ENCODE measurements around the gene EEFSEC.

The EEFSEC gene

DNA sequence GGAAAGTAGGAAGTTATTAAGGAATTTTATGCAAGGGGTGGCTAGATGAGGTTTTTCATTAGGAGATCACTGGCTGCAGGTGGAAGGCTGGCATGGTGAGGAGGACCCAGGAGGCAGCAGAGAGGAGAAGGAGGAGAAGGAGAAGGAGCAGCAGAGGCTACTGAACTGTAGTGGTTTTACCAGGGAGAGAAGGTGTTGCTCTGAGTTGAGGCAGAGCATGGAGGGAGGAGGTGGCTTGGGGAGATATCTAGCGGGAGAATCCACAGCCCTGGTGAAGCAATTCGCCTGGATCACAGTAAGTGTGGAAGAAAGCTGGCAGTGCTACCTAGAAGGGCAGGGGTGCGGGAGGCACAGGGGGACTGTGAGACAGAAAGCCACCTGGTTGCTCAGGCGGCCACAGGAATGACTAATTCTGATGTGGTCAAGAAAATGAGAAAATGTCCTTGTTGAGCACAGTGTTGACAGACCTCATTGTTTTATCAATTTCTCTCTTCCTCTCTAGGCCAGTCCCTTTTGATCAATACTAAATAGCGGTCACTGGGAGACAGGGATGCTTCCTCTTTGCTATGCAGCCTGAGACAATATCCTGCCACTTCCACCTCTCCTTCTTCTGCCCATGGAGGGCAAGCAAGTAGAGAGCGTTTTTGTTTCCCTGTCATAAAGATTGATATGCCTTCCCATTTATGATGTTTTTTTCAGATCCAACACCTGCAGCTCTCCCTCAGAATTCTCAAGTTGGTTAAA, 94.6 kb downstream of the EEFSEC start:
- no peak overlapping the region for H2AFZ ChIP-seq (ENCODE audit: low read depth, low read length)
- no peaks in the 10 kb centered on the region for H3K4me1 ChIP-seq (ENCODE audit: low read length)
- H3K9me3 ChIP-seq (ENCODE audit: insufficient read depth, low read length), result no peaks in the 10 kb centered on the region
- no peak for TF ChIP-seq EZH2phosphoT487 (IDR thresholded peaks at IDR 0.05; ENCODE audit: low read depth)
- TF ChIP-seq, protein P1, sequence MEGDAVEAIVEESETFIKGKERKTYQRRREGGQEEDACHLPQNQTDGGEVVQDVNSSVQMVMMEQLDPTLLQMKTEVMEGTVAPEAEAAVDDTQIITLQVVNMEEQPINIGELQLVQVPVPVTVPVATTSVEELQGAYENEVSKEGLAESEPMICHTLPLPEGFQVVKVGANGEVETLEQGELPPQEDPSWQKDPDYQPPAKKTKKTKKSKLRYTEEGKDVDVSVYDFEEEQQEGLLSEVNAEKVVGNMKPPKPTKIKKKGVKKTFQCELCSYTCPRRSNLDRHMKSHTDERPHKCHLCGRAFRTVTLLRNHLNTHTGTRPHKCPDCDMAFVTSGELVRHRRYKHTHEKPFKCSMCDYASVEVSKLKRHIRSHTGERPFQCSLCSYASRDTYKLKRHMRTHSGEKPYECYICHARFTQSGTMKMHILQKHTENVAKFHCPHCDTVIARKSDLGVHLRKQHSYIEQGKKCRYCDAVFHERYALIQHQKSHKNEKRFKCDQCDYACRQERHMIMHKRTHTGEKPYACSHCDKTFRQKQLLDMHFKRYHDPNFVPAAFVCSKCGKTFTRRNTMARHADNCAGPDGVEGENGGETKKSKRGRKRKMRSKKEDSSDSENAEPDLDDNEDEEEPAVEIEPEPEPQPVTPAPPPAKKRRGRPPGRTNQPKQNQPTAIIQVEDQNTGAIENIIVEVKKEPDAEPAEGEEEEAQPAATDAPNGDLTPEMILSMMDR (IDR thresholded peaks at IDR 0.05; ENCODE audit: low read depth, low read length), result no peak
- no peaks in the 10 kb centered on the region; the same call in 1 of the 2 replicates for H4K20me1 ChIP-seq (ENCODE audit: insufficient read depth, low read length)
- H3K27ac ChIP-seq (ENCODE audit: low read length), result no peak overlapping the region
- no peaks in the 10 kb centered on the region for H3K79me2 ChIP-seq (ENCODE audit: low read length)
- no peak overlapping the region for H3K9ac ChIP-seq (ENCODE audit: low read length)
- H3K27me3 ChIP-seq (ENCODE audit: low read depth, low read length), result no peaks in the 10 kb centered on the region
- peaks cover 7% of the 10 kb centered on the region for H3K36me3 ChIP-seq (replicated peaks; ENCODE audit: low read depth, low read length)
- H3K4me2 ChIP-seq (ENCODE audit: low read length), result no peak overlapping the region
- H3K4me3 ChIP-seq (ENCODE audit: low read length), result no peak overlapping the region

DNA sequence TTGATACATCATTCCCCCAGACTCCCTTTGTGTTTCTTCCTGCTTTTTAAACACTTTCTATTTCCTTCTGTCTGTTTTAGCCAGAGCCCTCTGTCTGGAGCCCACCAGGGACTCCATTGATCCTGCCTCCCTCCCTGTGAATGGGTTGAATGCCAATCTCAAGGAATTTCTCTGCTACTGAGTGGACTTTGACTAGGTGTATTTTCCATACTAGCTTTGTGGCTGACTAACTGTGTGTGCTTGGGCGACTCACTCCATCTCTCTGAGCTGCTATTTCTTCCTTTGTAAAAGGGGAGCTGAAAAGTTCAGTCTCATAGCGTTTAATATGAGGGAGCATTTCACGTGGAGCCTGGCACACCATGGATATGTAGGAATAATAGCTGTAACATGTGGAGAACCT, 98.8 kb downstream of the EEFSEC start:
- Histone ChIP-seq H3K9me3 (ENCODE audit: insufficient read depth, low read length) (no peaks in the 10 kb centered on the region), H3K27me3 (ENCODE audit: low read depth, low read length) (no peaks in the 10 kb centered on the region), H3K79me2 (ENCODE audit: low read length) (no peaks in the 10 kb centered on the region), H3K4me3 (ENCODE audit: low read length) (no peak overlapping the region), H2AFZ (ENCODE audit: low read depth, low read length) (no peak overlapping the region), H3K36me3 (replicated peaks; ENCODE audit: low read depth, low read length) (peaks cover 6% of the 10 kb centered on the region), H3K4me2 (ENCODE audit: low read length) (no peak overlapping the region), H3K4me1 (ENCODE audit: low read length) (no peaks in the 10 kb centered on the region), H3K27ac (ENCODE audit: low read length) (no peak overlapping the region), H4K20me1 (ENCODE audit: insufficient read depth, low read length) (no peaks in the 10 kb centered on the region), H3K9ac (ENCODE audit: low read length) (no peak overlapping the region)
- TF ChIP-seq, protein P1 (IDR thresholded peaks at IDR 0.05; ENCODE audit: low read depth, low read length), result no peak
- TF ChIP-seq EZH2phosphoT487 (IDR thresholded peaks at IDR 0.05; ENCODE audit: low read depth), result no peak

- Histone ChIP-seq H3K9me3 (ENCODE audit: insufficient read depth, low read length) (no peaks in the 10 kb centered on the region), H3K9ac (ENCODE audit: low read length) (no peak overlapping the region), H3K27ac (ENCODE audit: low read length) (no peak overlapping the region), H4K20me1 (ENCODE audit: insufficient read depth, low read length) (no peaks in the 10 kb centered on the region), H3K4me3 (ENCODE audit: low read length) (no peak overlapping the region), H3K4me2 (ENCODE audit: low read length) (no peak overlapping the region), H2AFZ (ENCODE audit: low read depth, low read length) (no peak overlapping the region), H3K36me3 (replicated peaks; ENCODE audit: low read depth, low read length) (peaks cover 1% of the 10 kb centered on the region), H3K4me1 (ENCODE audit: low read length) (no peaks in the 10 kb centered on the region), H3K27me3 (ENCODE audit: low read depth, low read length) (no peaks in the 10 kb centered on the region), H3K79me2 (ENCODE audit: low read length) (no peaks in the 10 kb centered on the region)
- TF ChIP-seq EZH2phosphoT487 (IDR thresholded peaks at IDR 0.05; ENCODE audit: low read depth), result no peak
- TF ChIP-seq, protein P1 (IDR thresholded peaks at IDR 0.05; ENCODE audit: low read depth, low read length), result no peak
These were observed 99.9 kb downstream of the EEFSEC start for GRCh38 chr3:128253150-128253549.

DNA sequence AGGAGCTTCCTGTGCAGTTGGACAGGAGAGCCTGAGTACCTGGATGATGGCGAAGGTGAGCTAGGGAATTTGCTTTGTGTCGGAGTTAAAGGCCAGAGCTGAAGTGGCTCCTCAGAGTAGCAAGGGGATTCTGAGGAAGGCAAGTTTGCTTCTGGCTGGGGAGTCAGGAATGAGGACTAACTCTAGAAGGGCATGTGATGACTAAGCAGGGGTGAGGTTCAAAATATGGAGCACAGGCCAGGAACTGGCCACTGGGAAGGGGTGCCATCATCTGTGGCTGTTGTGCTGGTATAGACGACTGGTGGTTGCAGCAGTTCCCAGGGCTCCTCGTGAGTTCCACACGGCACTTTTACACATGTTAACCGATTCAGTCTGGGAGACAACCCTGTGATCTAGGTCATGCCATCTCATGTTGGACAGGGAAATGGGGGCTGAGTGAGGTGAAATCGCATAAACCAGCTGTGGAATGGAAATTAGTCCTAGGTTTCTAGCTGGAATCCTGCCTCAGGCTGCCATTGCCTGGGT, 100.8 kb downstream of the EEFSEC start:
- no peaks in the 10 kb centered on the region for H3K36me3 ChIP-seq (replicated peaks; ENCODE audit: low read depth, low read length)
- H3K4me3 ChIP-seq (ENCODE audit: low read length), result no peak overlapping the region
- no peak overlapping the region for H2AFZ ChIP-seq (ENCODE audit: low read depth, low read length)
- H3K9me3 ChIP-seq (ENCODE audit: insufficient read depth, low read length), result no peaks in the 10 kb centered on the region
- H4K20me1 ChIP-seq (ENCODE audit: insufficient read depth, low read length), result no peaks in the 10 kb centered on the region
- no peak overlapping the region for H3K9ac ChIP-seq (ENCODE audit: low read length)
- TF ChIP-seq, protein P1 (IDR thresholded peaks at IDR 0.05; ENCODE audit: low read depth, low read length), result no peak
- H3K79me2 ChIP-seq (ENCODE audit: low read length), result no peaks in the 10 kb centered on the region
- H3K27ac ChIP-seq (ENCODE audit: low read length), result no peak overlapping the region
- no peaks in the 10 kb centered on the region for H3K27me3 ChIP-seq (ENCODE audit: low read depth, low read length)
- no peaks in the 10 kb centered on the region for H3K4me1 ChIP-seq (ENCODE audit: low read length)
- no peak overlapping the region for H3K4me2 ChIP-seq (ENCODE audit: low read length)

Data from OCI-LY3 (cell line).